Measurements from ENCODE around the gene SLC6A9.

Gene SLC6A9

GRCh38 chr1:43991200-43991475 lies 40.1 kb downstream of the SLC6A9 start:
- no peak for DNase-seq (ENCODE audit: low read depth)
- H3K4me3 ChIP-seq (ENCODE audit: low read length): peak overlapping the region; percentile 75
- no peak for TF ChIP-seq CTCF (conservative IDR thresholded peaks at IDR 0.05; ENCODE audit: low read length)

- 0 out of 2 replicates have a peak, but pooled peaks have one; percentile 10 for TF ChIP-seq CTCF (conservative IDR thresholded peaks at IDR 0.05; ENCODE audit: low read length)
- DNase-seq (ENCODE audit: low read depth): no peak
- peak overlapping the region; percentile 75 for H3K4me3 ChIP-seq (ENCODE audit: low read length)
Measured at GRCh38 chr1:43990271-43991199, 40.7 kb downstream of the SLC6A9 start.

GRCh38 chr1:43987159-43987902 lies 43.9 kb downstream of the SLC6A9 start:
- no peak overlapping the region for H3K4me3 ChIP-seq (ENCODE audit: low read length)
- peak; percentile 25 for DNase-seq (ENCODE audit: low read depth)
- TF ChIP-seq CTCF (conservative IDR thresholded peaks at IDR 0.05; ENCODE audit: low read length): no peak

- no peak; the same call in 1 of the 2 replicates for TF ChIP-seq CTCF (conservative IDR thresholded peaks at IDR 0.05; ENCODE audit: low read length)
- no peak overlapping the region for H3K4me3 ChIP-seq (ENCODE audit: low read length)
- DNase-seq (ENCODE audit: low read depth): no peak
Measured at GRCh38 chr1:43986712-43987111, 44.5 kb downstream of the SLC6A9 start.

- no peak for DNase-seq (ENCODE audit: low read depth)
- no peak for TF ChIP-seq CTCF (conservative IDR thresholded peaks at IDR 0.05; ENCODE audit: low read length)
- no peak overlapping the region for H3K4me3 ChIP-seq (ENCODE audit: low read length)
Measured at GRCh38 chr1:43985984-43986595, 45.2 kb downstream of the SLC6A9 start.

- no peak overlapping the region for H3K4me3 ChIP-seq (ENCODE audit: low read length)
- DNase-seq (ENCODE audit: low read depth): no peak
- no peak for TF ChIP-seq CTCF (conservative IDR thresholded peaks at IDR 0.05; ENCODE audit: low read length)
Measured at GRCh38 chr1:43984855-43985254, 46.4 kb downstream of the SLC6A9 start.
